B cell (primary cell): ENCODE data around the gene PIM3.

Experiments used
- CTCF ChIP-seq: fragments of 200-600 bp; IDR thresholded peaks from one replicate; pipeline ENCODE4 v1.8.0; 2022; ENCODE audit warnings: antibody characterized with exemption, mild to moderate bottlenecking
- EZH2 ChIP-seq: IDR thresholded peaks from 2 replicates; pipeline ENCODE4 v1.6.1; 2012; ENCODE audit warnings: borderline replicate concordance, low read depth, mild to moderate bottlenecking, moderate library complexity, low read length; ENCODE audit not compliant: insufficient read depth, poor library complexity, severe bottlenecking

GRCh38 chr22:49937758-49938564 is 22.6 kb upstream of the PIM3 start:
- TF ChIP-seq CTCF (no peak), EZH2 (no peak)
